Neural crest cell (in vitro differentiated cells): ENCODE measurements around the gene PSENEN. TPM values are rescaled to one million over a fixed set of nuclear protein-coding genes. Genes with fewer than 3 reads are reported as not detected.

ENCODE experiments used
- DNase-seq: peaks from one replicate; pipeline ENCODE4 v3.0.0; 2021; ENCODE audit warnings: low read depth, mixed read lengths, low spot score
- H3K27ac Mint-ChIP-seq: one replicate; pipeline ENCODE4 v1.8.0; 2021; ENCODE audit warnings: mild to moderate bottlenecking, mixed read lengths; ENCODE audit not compliant: unreplicated experiment
- H3K27me3 Mint-ChIP-seq: 2 replicates; pipeline ENCODE4 v1.8.0; 2021; ENCODE audit warnings: low read depth, mild to moderate bottlenecking, mixed read lengths
- H3K36me3 Mint-ChIP-seq: 2 replicates; pipeline ENCODE4 v1.8.0; 2021; ENCODE audit warnings: low read depth, mild to moderate bottlenecking, mixed read lengths
- H3K4me1 Mint-ChIP-seq: 2 replicates; pipeline ENCODE4 v1.8.0; 2021; ENCODE audit warnings: mixed read lengths
- H3K4me3 Mint-ChIP-seq: one replicate; pipeline ENCODE4 v1.8.0; 2021; ENCODE audit warnings: mild to moderate bottlenecking, mixed read lengths
- H3K9me3 Mint-ChIP-seq: 2 replicates; pipeline ENCODE4 v1.8.0; 2021; ENCODE audit warnings: mixed read lengths
- CTCF ChIP-seq: fragments of 200-600 bp; sonication (generic); conservative IDR thresholded peaks from 2 replicates; pipeline ENCODE4 v1.5.0; 2021; ENCODE audit warnings: antibody characterized with exemption, mild to moderate bottlenecking
- total RNA-seq: library from RNA; stranded (reverse); gene quantifications from 2 replicates; pipeline ENCODE4 v1.2.1, GENCODE V29; 2021

Gene PSENEN
- total RNA-seq, 1 donor from 2014 or later, result 67.3 TPM

- DNase-seq, result no peak
- Mint-ChIP-seq H3K4me1 (no peaks in the 10 kb centered on the region), H3K27ac (no peak overlapping the region), H3K4me3 (no peak overlapping the region), H3K36me3 (peaks cover 16% of the 10 kb centered on the region), H3K9me3 (no peaks in the 10 kb centered on the region), H3K27me3 (no peaks in the 10 kb centered on the region)
- TF ChIP-seq CTCF, result no peak
Measured at GRCh38 chr19:35730326-35730725, 15.1 kb upstream of the PSENEN start.

GRCh38 chr19:35731353-35731752 is 14.1 kb upstream of the PSENEN start:
- H3K36me3 Mint-ChIP-seq, result peaks cover 16% of the 10 kb centered on the region
- H3K27ac Mint-ChIP-seq, result no peak overlapping the region
- H3K27me3 Mint-ChIP-seq, result no peaks in the 10 kb centered on the region

GRCh38 chr19:35731779-35732405 is 13.6 kb upstream of the PSENEN start:
- Mint-ChIP-seq H3K9me3 (no peaks in the 10 kb centered on the region), H3K27me3 (no peaks in the 10 kb centered on the region), H3K4me3 (no peak overlapping the region), H3K36me3 (peaks cover 16% of the 10 kb centered on the region), H3K4me1 (no peaks in the 10 kb centered on the region), H3K27ac (no peak overlapping the region)
- no peak for DNase-seq
- no peak for TF ChIP-seq CTCF

More at GRCh38 chr19:35731353-35731752, 14.1 kb upstream of the PSENEN start:
- Mint-ChIP-seq H3K9me3 (no peaks in the 10 kb centered on the region), H3K4me3 (peak overlapping the region; percentile 32), H3K4me1 (no peaks in the 10 kb centered on the region)
- DNase-seq, result no peak
- no peak for TF ChIP-seq CTCF

GRCh38 chr19:35732540-35733179 is 12.8 kb upstream of the PSENEN start:
- no peaks in the 10 kb centered on the region for H3K9me3 Mint-ChIP-seq
- no peak overlapping the region for H3K4me3 Mint-ChIP-seq
- TF ChIP-seq CTCF, result no peak
- no peak overlapping the region for H3K27ac Mint-ChIP-seq
- H3K27me3 Mint-ChIP-seq, result no peaks in the 10 kb centered on the region
- H3K4me1 Mint-ChIP-seq, result no peaks in the 10 kb centered on the region
- no peak for DNase-seq
- H3K36me3 Mint-ChIP-seq, result peaks cover 13% of the 10 kb centered on the region

- Mint-ChIP-seq H3K27me3 (no peaks in the 10 kb centered on the region), H3K27ac (no peak overlapping the region), H3K9me3 (no peaks in the 10 kb centered on the region), H3K4me1 (no peaks in the 10 kb centered on the region), H3K36me3 (peaks cover 13% of the 10 kb centered on the region), H3K4me3 (no peak overlapping the region)
- no peak for TF ChIP-seq CTCF
- no peak for DNase-seq
Measured at GRCh38 chr19:35733180-35734125, 12.0 kb upstream of the PSENEN start.
